ENCODE data around the gene GGNBP2.
"Not testable (repeated sequence)": the region's sequence is repeated elsewhere in the genome, so short reads cannot be mapped to it uniquely, and the experiment has no call there.

The GGNBP2 gene

GRCh38 chr17:36544307-36545076 is at the start of gene GGNBP2:
GGNBP2 (plus strand) TSS chr17:36544919; CDS start chr17:36545725, 806 bp downstream.
- peak; percentile 94 for DNase-seq

- no peak for DNase-seq
Observed at GRCh38 chr17:36495076-36495578, 49.6 kb upstream of the GGNBP2 start.

- DNase-seq = no peak
Observed at GRCh38 chr17:36496018-36496789, 48.5 kb upstream of the GGNBP2 start.

GRCh38 chr17:36498155-36498554 is 46.6 kb upstream of the GGNBP2 start:
- no peak for DNase-seq

GRCh38 chr17:36498560-36499300 is 46.0 kb upstream of the GGNBP2 start:
- no peak for DNase-seq

- DNase-seq = no peak
Observed at GRCh38 chr17:36500745-36501225, 43.9 kb upstream of the GGNBP2 start.

GRCh38 chr17:36501351-36501750 is 43.4 kb upstream of the GGNBP2 start:
- no peak for DNase-seq

- DNase-seq = no peak
Observed at GRCh38 chr17:36501963-36502362, 42.8 kb upstream of the GGNBP2 start.

GRCh38 chr17:36503456-36504155 is 41.1 kb upstream of the GGNBP2 start:
- DNase-seq = no peak

GRCh38 chr17:36504156-36504545 is 40.6 kb upstream of the GGNBP2 start:
- DNase-seq = no peak

GRCh38 chr17:36505171-36505570 is 39.5 kb upstream of the GGNBP2 start:
- no peak for DNase-seq

GRCh38 chr17:36506249-36506826 is 38.4 kb upstream of the GGNBP2 start:
- no peak for DNase-seq

- DNase-seq = no peak
Observed at GRCh38 chr17:36506831-36507230, 37.9 kb upstream of the GGNBP2 start.

GRCh38 chr17:36507266-36507665 is 37.5 kb upstream of the GGNBP2 start:
- no peak for DNase-seq

- DNase-seq = not testable (repeated sequence)
Observed at GRCh38 chr17:36508439-36508838, 36.3 kb upstream of the GGNBP2 start.

GRCh38 chr17:36509272-36509985 is 35.3 kb upstream of the GGNBP2 start:
- no peak for DNase-seq

- no peak for DNase-seq
Observed at GRCh38 chr17:36510636-36511035, 34.1 kb upstream of the GGNBP2 start.

- DNase-seq = no peak
Observed at GRCh38 chr17:36511216-36511615, 33.5 kb upstream of the GGNBP2 start.

GRCh38 chr17:36512641-36513040 is 32.1 kb upstream of the GGNBP2 start:
- no peak for DNase-seq

GRCh38 chr17:36514856-36515255 is 29.9 kb upstream of the GGNBP2 start:
- DNase-seq = no peak

- DNase-seq = no peak
Observed at GRCh38 chr17:36515837-36516236, 28.9 kb upstream of the GGNBP2 start.
